Activated naive CD4-positive, alpha-beta T cell treated with anti-CD3 and anti-CD28 coated beads, Interleukin-2, amount 50 U/mL, for 16 hours (primary cell): Measurements from ENCODE around the gene KCNA1.
A peak's percentile ranks its signal among the peaks of the same experiment; 100 is the strongest.
"Not testable (repeated sequence)": the region's sequence is repeated elsewhere in the genome, so short reads cannot be mapped to it uniquely, and the experiment has no call there.

Source experiments
- DNase-seq: peaks from one replicate; pipeline ENCODE4 v3.0.0-alpha.2; 2020

KCNA1 gene

DNA sequence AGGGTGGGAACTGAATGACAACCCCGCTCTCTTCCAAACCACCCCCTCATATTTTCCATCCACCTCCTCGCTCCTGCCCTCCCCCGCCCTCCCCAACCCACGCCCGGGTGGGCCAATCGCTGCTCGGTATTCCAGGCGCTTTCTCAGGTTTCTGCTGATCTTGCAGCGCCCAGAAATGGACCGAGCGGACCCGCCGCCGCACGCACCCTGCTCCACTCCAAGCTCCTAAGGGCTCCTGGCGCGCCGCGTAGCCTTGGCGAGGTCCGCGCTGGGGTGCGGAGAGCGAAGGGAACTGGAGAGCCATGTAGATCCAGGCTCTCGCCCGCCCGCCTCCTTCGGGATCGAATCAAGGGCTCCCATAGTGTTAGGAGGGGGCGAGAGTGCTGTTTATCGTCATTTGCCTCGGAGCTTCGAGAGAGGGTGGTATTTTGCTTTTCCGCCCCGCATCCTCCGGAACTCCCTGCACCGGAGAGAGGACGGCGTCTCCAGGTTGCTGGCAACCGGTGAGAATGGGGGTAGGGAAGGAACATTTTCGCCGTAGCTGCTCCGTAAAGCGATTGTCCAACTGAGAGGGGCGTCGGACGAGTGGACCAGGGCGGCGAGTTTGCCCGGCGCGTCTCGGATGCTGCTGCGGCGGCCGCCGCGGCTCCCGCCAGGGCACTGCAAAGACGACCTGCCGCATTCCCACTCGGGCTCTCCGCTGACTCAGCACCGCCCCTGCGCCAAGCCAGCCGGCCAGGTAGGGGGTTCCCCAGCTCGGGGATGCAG lies at the start of gene KCNA1:
Gene KCNA1, plus strand, starts transcription at position 172 of the 768 bp plus-strand sequence. CDS start 1,474 bp downstream, outside the sequence.
- peak; percentile 19 for DNase-seq

DNA sequence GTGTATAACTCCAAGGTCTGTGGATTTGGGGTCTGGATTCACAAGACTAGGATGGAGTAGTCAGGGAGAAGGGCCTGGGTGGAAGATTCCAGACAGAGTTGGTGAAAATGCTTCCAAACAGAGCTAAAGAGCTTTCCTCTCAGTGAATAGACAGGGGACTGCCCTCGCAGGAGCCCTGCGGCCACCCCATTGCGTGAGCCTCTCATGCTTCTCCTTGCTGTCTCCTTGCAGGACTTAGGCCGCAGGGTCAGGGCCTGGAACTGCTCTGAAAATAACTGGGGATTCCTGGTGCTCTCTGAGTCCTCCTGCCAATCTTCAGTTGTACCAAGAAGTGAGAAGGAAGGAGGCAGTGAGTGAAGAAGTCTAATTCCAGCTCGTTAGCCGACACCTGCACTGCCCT lies 49.0 kb upstream of the KCNA1 start:
- no peak for DNase-seq

DNA sequence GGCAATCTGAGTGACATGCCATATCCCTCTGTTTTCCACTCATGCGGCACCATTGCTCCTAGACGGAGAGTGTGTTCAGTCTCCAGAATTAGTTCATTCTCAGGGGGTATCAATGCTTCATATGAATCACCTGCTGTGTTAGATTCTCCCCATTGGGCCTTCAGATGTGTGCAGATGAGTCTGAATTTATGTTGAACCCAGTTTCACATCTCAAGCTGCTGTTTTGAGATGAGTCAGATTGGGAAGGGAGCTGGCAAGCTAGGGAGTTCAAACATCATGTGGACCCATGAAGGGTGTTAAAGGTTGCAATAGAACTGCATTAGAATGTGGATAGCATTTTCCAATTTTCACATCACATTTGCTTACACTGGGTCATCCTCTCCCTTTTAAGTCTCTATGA lies 46.9 kb upstream of the KCNA1 start:
- DNase-seq, result no peak

DNA sequence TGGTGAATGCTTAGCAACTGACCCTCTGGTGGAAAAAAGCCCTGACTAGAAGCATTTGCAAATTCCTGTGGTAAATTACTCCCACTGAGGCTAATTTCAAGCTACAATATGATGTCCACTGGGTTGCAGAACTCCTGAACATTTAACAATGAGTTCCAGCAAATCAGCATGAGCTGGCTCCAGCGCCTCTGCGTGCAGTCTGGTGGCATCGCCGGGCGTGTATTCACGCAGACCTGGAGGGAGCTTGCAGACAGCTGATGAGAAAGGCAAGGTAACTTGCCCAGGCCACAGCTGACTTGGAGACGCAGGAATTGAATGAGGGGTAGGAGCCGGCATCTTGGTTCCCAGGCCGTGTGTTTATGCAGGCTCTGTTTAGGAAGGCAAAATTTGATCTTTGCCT lies 45.1 kb upstream of the KCNA1 start:
- DNase-seq, result no peak

DNA sequence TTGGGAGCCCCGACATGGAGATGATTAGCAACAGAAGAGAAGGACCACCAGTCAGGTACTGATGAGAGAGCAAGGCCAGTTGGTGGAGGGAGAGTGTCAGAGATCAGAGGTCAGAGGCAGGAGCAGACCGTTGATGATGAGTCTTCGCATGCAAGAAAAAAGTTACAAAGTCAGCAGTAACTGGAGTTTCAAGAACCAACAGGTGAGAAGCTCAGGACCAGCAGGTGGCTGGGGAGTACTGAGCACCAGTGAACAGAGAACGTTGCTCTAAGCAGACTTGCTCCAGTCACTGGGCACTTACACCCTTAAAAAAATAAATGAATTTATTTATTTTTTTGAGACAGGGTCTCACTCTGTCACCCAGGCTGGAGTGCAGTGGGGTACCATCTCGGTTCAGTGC lies 44.5 kb upstream of the KCNA1 start:
- DNase-seq, result no peak

DNA sequence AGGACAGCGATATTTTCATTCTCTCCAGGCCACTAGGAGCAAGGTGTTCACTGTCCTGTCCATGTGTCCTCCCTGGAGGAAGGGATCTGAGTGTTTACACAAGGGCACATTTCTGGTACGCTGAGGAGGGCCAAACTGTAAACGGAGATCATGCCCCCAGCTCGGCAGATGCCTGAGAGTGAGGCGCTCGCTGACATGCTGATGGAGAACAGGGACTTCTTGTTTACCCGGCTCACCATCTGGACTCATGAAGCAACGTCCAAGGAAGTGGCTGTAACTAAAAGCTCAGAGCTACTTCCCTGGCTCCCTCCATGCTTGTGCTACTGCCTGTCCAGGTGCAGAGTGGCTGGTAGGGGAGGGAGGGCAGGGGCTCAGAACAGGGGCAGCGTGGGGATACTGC lies 43.4 kb upstream of the KCNA1 start:
- no peak for DNase-seq

DNA sequence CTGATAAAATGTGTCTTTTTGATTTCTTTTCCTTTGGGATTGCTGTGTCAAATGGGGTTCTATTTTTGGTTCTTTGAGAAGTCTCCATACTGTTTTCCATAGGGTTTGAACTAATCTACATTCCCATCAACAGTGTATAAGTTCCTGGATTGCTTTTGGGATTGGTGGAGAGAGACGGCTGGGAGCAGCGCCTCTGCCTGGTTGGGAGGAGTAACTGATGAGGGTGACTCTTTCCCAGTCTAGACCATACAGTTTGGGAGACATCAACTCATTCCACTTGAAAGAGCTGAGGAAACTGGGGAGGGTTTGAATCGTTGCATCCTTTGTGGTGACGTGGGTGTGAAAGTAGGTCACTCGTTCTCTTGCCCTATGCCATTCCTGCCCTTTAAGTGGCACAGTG lies 42.3 kb upstream of the KCNA1 start:
- no peak for DNase-seq

DNA sequence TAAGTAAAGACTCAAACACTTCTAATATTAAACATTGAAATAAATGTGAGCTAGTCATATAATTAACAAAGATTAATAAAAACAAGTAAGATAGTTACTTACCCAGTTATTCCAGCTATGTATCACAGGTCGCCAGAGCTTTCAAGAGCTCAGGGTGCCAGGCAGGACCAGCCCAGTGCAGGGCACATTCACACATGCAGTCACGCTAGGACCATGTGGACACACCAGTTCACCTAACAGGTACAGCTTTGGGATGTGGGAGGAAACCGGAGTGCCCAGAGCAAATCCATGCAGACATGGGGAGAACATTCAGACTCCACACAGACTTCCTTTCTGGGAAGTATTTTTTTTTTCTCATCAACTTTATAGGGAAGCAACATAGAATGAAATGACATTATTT lies 39.3 kb upstream of the KCNA1 start:
- no peak for DNase-seq

DNA sequence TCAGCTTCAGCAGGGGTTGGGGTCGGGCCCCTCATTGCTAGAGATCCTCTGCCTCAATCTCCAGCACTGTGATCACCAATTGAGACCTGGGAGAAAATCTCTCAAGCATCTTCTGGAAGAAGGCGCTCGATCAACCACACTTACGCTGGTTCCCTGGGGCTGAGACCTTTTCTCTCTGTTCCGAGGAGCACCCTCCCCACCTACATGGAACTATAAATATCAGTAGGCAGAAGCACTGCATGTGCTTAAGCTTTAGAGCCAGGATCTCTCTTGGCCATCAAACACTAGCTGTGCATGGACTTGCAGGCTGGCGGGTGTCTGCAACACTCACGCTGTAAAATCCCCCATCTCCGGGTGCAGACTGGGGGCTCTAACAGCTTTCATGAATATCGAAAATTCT lies 38.2 kb upstream of the KCNA1 start:
- no peak for DNase-seq

DNA sequence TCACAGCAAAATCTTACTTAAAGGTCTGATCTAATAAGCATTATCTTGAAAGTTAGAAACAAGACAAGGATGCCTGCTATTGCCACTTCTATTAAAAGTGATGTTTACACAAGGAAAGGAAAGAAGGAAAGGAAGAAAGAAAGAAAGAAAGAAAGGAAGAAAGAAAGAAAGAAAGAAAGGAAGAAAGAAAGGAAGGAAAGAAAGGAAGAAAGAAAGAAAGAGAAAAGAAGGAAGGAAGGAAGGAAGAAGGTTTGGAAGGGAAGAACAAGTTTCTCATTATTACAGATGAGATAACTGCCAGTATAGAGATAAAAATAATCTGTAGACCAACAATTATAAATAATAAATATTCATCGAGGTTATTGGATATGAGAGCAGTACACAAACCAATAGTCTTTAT lies 35.8 kb upstream of the KCNA1 start:
- no peak for DNase-seq

DNA sequence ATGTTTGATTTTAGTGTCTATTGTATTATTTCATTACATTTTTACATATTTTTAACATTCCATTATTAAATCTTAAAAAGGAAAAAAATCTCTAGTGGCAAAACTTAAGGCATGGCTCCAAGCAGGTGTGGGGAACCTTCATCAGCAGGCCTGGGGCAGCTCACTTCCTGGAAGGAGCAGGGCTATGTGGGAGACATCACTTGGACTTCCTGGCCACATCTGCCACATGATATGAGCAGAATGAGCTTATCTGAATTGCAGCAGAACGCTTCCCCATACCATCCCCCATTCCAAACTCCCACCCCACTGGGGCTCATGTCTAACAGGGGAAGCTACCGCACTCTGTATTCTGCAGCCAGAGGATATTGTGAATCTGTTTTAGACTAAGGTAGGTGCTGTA lies 35.0 kb upstream of the KCNA1 start:
- DNase-seq, result no peak

DNA sequence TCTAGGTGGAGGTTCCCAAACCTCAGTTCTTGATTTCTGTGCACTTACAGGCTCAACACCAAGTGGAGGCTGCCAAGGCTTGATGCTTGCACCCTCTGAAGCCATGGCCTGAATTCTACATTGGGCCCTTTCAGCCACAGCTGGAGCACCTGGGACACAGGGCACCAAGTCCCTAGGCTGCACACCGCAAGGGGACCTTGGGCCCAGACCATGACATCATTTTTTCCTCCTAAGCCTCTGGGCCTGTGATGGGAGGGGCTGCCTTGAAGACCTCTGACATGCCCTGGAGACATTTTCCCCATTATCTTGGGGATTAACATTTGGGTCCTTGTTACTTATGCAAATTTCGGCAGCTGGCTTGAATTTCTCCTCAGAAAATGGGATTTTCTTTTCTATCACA lies 30.2 kb upstream of the KCNA1 start:
- DNase-seq, result not testable (repeated sequence)

DNA sequence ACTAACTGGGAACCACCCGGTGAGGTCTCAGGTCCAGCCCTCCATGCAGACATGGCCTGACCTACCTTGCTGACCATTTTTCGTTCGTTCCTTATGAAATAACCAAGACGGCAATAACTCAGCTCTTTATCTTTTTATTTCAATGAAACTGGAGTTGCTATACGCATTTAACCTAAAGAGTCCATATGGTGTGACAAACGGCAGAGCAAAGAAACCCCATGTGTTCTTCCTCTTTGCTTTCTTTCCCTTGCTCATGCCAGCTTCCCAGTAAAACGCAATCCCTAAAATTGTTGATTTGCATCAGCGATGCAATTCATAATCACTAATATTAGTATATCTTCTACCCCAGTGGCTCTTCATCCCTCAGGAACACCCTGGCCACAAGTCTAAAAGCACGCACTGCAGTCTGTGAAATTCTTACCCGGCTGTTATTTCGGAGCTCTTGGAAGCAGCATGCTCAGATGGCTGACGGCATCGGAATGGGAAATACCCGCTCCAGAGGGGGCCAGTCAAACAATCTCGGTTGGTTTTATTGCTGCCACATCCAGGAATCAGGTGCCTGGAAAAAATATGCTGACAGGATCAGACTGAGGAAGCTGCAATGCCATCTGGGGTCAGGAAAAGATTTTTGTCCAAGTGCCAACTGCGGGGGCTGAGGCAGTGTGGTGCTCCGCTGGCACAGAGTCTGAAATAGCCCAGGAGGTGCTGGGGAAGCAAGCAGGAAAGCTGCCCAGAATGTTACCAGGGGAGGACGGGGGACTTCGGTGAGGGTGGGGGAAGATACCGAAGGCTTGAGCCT lies 28.2 kb upstream of the KCNA1 start:
- no peak for DNase-seq

DNA sequence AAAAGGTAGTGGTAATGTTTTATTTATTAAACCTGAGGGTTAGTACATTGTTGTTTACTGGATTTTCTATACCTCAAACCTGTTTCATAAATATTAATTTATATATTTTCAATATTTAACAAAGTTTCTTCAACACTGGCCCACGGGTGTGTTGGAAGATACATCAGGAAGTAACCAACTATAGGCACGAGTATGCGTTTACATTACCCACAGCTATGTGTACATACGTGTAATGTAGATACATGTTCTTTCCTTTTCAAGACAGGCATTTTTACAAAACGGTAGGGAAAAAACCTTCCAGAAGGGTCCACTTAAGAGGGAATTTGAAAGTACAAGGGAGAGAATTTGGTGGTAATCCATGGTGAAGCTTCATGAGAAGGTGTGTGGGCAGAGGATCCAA lies 17.8 kb upstream of the KCNA1 start:
- DNase-seq, result no peak

DNA sequence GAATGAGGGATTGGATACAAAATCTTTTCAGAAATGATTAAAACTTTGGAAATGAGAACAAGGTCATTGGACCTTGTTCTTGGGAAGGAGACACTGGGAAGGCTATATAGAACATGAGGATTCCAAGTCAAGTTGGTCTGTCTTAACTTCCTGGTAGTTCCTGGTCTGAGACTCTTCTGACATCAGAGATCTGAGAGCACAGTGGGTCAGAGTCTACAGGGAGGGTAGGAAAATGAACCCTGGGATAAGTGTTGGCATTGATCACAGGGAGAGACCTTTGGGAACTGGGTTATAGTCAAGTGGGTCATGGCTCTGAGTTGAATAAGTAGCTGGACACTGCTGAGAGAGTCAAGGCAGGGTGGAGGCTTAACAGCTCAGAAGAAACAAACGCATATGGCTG lies 17.3 kb upstream of the KCNA1 start:
- no peak for DNase-seq

DNA sequence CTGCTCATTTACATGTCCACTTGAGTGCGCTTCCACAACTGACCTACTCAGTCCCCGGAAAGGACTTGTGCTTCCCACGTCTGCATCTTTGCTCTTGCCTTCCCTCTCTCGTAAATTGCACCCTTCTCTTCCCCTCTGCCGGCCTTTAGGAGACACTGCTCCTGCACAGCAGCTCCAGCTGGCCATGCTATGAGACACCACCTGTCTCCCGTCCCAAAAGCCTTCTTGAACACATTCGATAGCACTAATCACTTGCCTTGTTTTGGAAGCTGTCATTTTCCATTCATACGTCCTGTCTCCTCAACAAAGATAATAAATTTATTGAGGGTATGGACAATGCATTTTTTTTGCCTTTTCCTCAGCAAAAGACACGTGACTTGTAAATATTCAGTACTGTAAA lies 15.7 kb upstream of the KCNA1 start:
- DNase-seq, result no peak

DNA sequence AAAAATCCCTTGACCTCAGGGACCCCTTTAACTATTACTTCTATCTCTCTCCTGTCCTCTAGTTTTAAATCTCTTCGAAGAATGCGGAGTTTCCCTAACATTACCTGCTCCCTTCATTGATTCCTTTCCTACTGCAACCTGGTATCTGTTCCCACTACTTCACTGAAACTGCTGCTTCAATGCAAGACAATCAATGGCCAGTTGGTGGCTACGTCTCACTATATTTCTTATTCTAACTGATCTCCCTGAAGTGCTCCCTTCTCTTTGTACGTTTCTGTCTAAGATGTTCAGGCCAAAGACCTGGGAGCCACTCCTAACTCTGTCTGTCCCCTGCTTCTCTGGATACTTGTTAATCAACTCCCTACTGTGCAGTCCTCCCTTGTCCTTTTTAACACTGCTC lies 10.3 kb upstream of the KCNA1 start:
- no peak for DNase-seq

DNA sequence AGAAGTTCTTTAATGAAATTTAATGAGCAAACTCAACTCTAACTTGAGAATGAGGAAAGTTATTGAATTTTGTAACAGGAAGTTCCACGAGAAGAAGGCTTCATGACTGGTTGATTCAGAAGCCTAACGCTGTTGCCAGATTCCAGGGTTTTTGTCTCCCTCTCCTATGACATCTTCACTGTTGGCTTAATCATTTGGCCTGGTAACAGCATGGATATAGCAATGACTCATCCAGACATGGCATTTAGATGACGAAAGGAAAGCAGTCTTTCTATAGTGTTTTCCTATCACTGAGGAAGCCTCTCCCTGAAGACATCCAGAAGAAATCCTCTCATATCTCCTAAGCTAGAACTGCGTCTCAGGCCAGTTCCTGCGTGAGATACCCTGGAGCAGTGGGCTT lies 9.4 kb upstream of the KCNA1 start:
- DNase-seq, result no peak

DNA sequence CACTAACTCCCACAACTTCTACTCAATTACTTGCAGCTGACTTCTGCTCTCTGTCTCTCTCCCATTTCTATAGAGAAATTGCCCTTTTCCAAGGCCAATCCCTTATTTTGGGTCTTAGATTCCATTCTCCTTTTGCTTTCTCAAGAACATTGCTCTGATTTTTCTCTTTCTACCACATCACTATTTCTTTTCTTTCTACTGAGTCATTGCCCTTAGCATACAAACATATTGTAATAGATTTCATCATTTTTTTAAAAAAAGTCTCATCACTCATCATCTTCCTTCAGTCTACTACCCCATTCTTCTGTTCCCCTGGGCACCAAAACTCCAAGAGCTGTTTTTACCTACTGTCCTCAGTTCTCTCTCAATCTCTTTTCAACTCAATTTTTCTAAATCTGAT lies 4.4 kb upstream of the KCNA1 start:
- no peak for DNase-seq

DNA sequence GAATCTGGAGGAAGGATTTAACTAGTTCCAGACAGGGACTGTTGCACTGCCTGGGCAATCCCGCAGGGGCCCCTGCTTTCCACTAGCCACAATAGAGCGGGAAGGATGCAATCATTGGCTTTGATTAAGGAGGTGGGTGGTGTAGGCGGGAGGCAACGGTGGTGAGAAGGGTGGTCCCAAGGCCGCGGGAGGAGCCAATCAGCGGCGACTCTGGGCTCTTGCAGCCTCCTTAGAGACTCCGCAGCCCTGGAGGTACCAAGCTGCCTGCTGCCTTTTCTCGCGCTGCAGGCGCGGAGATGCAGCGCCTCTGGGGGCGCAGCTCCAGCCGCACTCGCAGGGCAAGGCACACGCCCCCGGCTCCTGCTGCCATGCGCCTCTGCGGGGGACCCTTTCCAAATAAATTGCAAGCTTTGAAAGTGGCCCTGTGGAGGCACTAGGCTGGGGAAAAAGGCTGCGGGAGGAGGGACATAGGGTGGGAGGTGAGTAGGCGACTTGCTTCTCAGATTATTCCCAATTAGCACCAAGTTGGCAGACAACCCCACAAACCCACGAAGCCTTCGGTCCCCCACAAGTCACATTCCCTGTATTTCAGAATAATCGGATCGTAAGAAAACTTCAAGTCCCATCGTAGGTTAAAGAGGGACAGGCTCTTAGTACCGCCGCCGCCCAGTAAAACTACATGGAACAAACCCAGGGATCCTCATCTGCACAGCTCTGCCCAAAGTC lies 858 bp upstream of the KCNA1 start:
- DNase-seq, result peak; percentile 13

DNA sequence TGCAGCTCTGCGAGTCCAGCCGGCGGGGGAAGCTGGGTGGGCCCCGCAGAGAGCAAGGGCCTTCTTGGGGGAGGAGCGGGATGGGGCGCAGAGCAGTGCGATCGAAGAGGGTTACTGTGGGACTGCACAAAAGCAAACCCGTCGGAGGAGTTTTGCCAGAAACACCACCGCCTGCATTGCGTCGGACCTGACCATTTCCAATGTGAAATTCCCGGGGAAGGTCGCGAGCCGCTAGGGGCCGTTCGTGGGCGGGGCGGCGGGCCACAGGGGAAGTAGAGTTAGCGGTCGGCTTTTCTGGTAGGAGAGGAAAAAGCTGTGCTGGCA lies 333 bp upstream of the KCNA1 start:
- no peak for DNase-seq

DNA sequence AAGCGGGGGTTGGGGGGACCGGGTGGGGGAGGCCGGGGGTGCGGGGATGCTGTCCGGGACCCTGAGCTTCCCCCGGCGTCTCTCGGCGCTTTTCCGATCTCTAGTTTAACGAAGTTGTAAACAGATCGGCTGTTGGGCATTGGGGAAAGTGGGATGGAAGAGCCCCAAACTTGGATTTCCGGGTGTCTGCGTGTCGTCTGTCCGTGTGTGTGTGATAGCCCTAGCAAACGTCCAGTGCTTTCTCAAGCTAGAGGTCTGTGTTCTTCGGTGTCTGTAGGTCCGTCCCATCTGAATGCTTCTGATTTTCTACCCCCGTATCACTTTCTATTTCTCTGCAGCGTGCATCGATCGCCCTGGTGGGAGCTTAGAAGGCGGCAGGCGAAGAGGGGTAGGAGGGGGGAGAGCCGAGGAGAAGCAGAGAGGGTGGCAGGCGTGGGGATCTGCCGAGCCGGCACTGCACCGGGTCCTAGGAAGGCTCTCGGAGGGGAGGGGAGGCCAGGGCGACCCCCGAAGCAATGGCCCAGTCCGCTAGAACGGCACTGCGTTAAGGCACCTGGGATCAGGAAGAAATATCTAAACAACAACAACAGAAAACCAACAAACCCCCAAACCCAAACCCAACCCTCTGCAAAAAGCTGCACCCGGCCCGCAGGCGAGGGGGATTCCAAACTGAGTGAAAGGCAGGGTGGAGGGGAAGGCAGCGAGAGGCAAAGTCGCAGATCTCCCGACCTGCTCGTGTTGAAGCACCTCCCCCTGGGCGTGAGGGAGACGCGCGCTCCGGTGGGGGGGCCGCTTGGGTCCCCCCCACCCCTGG lies 1.0 kb downstream of the KCNA1 start:
- DNase-seq, result peak; percentile 17

DNA sequence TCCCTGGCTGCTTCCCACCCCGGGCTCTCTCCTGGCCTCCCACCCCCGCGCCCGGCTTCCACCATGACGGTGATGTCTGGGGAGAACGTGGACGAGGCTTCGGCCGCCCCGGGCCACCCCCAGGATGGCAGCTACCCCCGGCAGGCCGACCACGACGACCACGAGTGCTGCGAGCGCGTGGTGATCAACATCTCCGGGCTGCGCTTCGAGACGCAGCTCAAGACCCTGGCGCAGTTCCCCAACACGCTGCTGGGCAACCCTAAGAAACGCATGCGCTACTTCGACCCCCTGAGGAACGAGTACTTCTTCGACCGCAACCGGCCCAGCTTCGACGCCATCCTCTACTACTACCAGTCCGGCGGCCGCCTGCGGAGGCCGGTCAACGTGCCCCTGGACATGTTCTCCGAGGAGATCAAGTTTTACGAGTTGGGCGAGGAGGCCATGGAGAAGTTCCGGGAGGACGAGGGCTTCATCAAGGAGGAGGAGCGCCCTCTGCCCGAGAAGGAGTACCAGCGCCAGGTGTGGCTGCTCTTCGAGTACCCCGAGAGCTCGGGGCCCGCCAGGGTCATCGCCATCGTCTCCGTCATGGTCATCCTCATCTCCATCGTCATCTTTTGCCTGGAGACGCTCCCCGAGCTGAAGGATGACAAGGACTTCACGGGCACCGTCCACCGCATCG lies 1.8 kb downstream of the KCNA1 start:
- DNase-seq, result no peak
